22Rv1 (cell line): Measurements from ENCODE around the gene ADAM30.

Experiments used
- H3K27ac ChIP-seq: fragments of 450-650 bp; 2 replicates; pipeline ENCODE4 v1.5.1; 2017
- CTCF ChIP-seq: fragments of 450-650 bp; IDR thresholded peaks from 2 replicates; pipeline ENCODE4 v1.5.1; 2017; ENCODE audit warnings: mild to moderate bottlenecking
- ZFX ChIP-seq: fragments of 450-650 bp; IDR thresholded peaks from 2 replicates; pipeline ENCODE4 v1.6.1; 2017; ENCODE audit warnings: antibody characterized with exemption, borderline replicate concordance

ADAM30 gene

GRCh38 chr1:119933397-119933796 is 37.1 kb upstream of the ADAM30 start:
- H3K27ac ChIP-seq = no peak overlapping the region
- no peak for TF ChIP-seq ZFX

- TF ChIP-seq CTCF (no peak), ZFX (no peak)
- no peak overlapping the region for H3K27ac ChIP-seq
Observed at GRCh38 chr1:119929643-119930315, 33.5 kb upstream of the ADAM30 start.

GRCh38 chr1:119926553-119926952 is 30.2 kb upstream of the ADAM30 start:
- no peak for TF ChIP-seq ZFX

GRCh38 chr1:119924948-119925898 is 28.9 kb upstream of the ADAM30 start:
- H3K27ac ChIP-seq = no peak overlapping the region
- no peak for TF ChIP-seq ZFX
- no peak for TF ChIP-seq CTCF

More at GRCh38 chr1:119926553-119926952, 30.2 kb upstream of the ADAM30 start:
- no peak overlapping the region for H3K27ac ChIP-seq

- TF ChIP-seq CTCF = no peak
- no peak for TF ChIP-seq ZFX
- H3K27ac ChIP-seq = no peak overlapping the region
Observed at GRCh38 chr1:119920104-119920968, 24.0 kb upstream of the ADAM30 start.

GRCh38 chr1:119919241-119919640 is 22.9 kb upstream of the ADAM30 start:
- no peak overlapping the region for H3K27ac ChIP-seq
- TF ChIP-seq ZFX (no peak), CTCF (no peak)

GRCh38 chr1:119918301-119918700 is 22.0 kb upstream of the ADAM30 start:
- no peak overlapping the region for H3K27ac ChIP-seq
- TF ChIP-seq ZFX = no peak
- TF ChIP-seq CTCF = no peak
